ENCODE measurements around the gene DNAJB8. TPM values are rescaled to one million over a fixed set of nuclear protein-coding genes. Genes with fewer than 3 reads are reported as not detected.

Gene DNAJB8
- total RNA-seq, 2 experiments from 2014 or later: not detected

DNA sequence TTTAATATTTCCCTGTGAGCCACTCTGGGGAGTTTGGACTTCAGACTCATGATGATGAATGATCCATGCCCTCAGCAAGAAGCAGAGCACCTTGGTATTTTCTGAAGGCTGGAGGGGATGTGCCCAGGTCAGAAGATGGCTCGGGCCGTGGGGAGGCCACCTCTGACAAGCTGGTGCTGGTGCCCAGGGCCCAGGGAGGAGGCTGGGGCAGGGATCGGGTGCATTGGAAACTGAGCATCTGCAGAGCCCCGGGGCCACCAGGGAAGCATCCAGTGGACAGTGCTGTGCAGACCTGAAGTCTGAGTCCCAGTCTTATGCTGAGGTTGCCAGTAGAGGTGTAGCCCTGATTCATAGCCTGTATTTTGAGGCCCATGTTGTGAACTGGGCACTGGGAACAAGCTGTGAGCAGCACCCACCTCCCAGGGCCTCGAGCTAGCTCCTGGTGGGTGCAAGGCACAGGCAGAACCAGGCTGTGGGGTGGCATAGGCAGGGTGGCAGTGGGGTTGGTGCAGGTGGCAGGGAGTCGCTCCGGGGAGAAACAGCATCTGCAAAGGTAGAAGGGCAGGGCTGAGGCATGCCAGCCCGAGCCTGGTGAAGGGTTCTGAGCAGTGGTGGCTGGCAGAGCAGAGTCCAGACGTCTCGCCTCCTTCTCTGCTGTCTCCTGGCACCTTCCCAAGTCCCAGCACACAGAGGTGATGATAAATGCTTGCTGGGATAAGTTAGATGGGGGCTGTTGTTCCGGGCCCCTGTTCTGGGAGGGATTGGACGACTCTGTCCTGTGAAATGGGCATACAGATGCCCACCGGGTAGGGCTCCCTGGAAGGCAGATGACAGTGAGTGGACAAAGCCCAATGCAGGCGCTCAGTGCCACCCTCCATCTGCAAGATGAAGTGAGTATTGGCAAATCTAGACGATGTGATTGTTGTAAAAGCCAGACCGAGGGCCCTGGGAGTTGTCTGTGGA lies 10.6 kb downstream of the DNAJB8 start:
- POLR2A ChIA-PET: no interaction called here
- CTCF ChIA-PET: interaction anchor here (0.6 kb wide), 1 partner anchor 589 kb away, joined by 3 read pairs; no protein-coding TSS in a partner anchor

DNA sequence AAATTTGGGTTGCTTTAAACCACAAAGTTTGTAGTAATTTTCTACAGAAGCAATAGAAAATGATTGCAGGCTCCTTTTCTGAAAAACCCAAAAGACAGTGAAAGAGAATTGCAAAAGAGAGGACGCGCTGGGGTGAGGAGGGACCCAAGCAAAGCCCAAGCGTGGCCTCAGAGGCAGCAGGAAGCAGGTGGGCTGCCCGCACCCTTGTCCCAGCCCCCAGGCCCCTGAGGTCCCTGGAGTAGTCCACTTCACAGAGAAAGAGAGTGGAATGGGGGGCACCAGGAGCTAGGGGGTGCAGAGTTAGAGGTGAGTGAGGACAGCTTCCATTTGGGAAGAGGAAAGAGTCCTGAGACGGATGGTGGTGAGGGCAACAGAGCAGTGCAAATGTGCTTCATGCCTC lies 11.6 kb downstream of the DNAJB8 start:
- ChIA-PET CTCF (interaction anchor here (0.6 kb wide), 1 partner anchor 590 kb away, joined by 3 read pairs; no protein-coding TSS in a partner anchor), POLR2A (no interaction called here)

DNA sequence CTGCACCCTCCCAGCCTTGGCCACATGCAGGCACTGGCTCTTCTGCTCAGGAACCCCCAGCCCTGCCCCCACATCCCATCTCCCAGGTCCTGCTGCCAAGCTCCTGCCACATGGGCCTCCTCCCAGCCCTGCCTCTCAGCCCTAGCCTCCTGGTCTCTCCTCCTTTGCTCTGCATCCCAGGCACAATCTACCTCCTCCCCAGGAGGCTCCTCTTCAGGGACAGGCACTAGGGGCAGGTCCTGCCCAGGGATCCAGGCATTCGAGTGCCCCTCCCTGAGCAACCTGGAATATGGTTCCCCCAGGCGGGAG lies 12.4 kb downstream of the DNAJB8 start:
- POLR2A ChIA-PET: no interaction called here
- CTCF ChIA-PET: no interaction called here

DNA sequence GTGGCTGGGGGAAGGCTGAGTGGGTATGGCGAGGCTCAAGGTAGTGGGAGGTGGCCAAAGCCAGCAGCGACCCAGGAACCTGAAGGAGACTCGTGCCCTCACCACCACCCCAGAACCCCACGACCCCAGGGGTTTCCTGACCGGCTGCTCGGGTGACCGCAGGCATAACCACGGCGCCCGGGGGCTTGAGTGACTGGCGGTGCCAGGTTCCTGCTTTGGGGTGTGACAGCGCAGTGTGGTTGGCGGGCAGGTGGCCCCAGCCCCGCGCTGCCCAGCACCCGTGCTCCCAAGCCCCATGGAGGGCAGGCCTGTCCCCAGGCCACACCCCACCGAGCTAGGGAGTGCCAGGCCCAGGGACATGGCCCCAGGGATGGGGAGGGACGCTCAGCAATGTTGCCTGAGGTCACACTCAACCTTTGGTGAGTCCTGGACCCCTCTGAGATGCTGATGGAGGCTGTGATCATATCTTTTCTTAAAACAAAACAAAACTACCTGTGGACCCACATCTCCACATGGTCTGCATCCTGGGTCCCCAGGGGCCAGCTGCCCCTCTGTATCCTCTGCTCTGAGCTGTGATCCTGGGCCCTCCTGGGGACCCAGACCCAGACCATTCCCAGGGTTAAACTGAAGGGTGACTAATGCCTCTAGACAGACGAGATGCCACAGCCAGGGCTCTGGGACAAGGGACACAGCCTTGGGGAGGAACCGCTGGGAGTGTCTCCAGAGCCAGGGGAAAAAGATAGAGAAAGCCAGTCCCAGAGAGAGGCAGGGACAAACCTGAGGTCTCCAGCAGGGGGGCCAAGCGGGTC lies 13.0 kb downstream of the DNAJB8 start:
- POLR2A ChIA-PET: no interaction called here
- CTCF ChIA-PET: no interaction called here

DNA sequence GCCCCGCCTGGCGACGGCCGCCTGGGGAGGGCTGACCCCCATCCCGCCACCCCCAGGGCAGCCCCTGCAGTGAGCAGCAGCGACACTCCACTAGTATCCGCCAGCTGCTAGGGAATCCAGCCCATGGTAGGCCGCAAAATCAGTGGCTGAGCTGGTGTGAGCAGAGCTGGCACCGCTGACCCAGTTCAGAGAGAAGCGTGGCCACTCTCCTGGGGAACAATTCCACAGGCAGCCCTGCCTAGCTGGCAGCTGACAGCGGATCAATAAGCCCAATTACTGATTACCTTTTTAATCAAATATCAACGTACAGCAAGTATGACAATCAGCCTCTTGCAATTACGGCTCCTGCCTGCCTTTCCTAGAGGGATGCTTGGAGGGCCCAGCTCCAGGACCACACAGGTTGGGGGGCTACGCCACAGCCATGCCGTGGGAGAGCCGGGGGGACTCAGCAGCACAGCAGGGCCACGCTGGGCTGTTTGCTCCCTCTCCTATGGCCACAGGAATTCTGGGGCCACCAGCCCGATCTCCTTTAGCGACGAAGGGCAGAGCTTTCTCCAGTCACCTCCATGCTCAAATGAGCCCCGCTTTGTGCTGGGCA lies 13.9 kb downstream of the DNAJB8 start:
- POLR2A ChIA-PET: no interaction called here
- CTCF ChIA-PET: no interaction called here

DNA sequence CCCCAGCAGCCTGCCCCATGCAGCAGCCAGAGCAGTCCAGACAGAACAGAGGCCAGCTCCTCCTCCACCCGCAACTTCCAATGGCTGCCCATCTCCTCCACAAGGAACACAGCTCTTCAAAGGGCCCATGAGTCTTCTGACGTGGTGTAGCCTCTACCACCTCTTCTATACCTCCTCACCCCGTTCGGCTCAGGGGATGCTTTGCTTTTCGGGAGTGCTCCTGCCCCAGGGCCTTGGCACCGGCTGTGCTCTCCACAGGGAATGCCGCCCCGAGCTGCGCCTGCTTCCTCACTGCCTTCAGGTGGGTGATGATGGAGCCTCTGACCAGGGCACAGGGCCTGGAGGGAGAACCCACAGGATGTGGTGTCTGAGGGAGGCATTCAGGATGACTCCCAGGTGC lies 14.6 kb downstream of the DNAJB8 start:
- CTCF ChIA-PET: no interaction called here
- POLR2A ChIA-PET: no interaction called here

DNA sequence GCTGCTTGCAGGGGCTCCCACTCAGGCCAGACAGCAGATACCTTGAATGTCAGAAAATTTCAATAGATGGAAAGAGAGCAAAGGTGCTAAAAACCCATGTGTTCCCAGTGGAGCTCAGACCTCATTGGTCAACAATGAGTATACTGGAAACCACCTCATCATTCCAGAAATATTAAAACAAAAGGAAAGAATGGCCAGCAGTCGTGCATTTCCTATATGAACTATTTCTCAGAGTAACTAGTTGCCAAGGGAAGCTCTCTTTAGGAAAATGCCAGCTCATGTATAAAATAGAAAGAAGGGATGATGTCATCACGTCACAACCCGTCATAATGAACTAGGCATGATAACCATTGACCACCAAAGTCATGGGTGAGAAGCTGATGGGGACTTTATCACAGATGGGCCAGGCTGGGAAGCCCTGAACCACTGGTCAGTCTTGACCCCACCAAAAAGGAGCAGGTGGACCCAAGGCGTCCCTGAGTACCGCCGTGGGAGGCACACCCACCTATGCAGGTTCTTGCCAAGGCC lies 17.5 kb downstream of the DNAJB8 start:
- CTCF ChIA-PET: interaction anchor here (0.6 to 1.1 kb wide), 3 partner anchors 23 to 168 kb away, joined by 3 to 4 read pairs (median 3); no protein-coding TSS in a partner anchor
- POLR2A ChIA-PET: no interaction called here

DNA sequence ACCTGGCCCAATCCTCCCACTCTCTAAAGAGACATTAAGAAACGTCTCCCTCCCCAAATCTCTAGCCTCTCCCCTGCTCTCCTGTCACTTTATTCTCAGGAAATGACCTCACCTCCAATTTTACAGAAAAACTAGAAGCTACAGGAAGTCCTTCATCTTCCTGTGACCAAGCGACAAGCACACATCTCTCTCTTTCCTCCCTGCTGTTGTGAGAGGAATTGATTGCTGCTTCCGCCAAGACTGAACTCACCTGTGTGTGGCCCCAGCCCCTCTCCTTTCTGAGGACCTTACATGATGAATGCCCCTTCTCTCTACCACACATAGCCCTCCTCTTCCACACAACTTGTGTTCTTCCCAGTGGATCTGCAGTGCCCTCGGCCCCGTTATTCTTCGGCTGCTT lies 18.2 kb downstream of the DNAJB8 start:
- POLR2A ChIA-PET: no interaction called here
- CTCF ChIA-PET: interaction anchor here (0.7 to 1.1 kb wide), 4 partner anchors 42 to 169 kb away, joined by 3 to 4 read pairs (median 3); no protein-coding TSS in a partner anchor

DNA sequence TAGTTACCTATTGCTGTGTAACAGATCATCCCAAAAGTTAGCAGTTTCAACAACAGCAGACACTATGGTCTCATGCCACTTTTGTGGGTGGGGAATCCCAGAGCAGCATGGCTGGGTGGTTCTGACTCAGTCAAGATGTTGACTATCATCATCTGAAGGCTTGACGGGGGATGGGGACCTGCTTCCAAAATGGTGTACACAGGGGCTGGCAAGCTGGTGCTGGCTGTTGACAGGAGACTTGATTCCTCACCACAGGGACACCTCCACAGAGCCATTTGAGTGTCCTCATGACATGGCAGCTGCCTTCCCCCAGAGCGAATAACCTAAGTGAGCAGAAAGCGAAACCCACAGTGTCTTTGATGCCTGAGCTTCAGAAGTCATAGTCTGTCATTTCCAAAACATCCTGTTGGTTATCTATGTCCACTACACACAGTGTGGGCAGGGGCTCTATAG lies 19.1 kb downstream of the DNAJB8 start:
- ChIA-PET POLR2A (no interaction called here), CTCF (interaction anchor here (0.9 to 1.2 kb wide), 2 partner anchors 38 to 43 kb away, joined by 3 read pairs; no protein-coding TSS in a partner anchor)

DNA sequence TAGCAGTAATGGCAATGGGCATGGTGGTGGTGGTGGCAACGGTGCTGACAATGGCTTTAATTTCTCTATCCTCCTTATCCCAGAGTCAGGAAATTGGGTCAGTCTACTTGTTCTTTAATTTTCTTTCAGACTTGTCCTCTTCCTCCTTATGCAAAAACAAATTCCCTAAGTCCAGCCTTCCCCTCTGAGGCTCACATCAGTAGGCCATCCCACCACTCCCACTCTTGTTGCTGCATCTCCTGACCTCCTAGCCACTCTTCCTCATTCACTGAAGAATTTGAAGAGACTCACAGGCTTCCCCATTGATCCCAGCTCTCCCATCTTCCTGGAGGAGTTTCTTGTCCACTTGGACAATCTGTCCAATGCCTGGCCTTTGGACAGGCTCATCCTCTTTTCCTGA lies 19.9 kb downstream of the DNAJB8 start:
- ChIA-PET POLR2A (no interaction called here), CTCF (interaction anchor here (1.2 kb wide), 1 partner anchor 39 kb away, joined by 3 read pairs; no protein-coding TSS in a partner anchor)

DNA sequence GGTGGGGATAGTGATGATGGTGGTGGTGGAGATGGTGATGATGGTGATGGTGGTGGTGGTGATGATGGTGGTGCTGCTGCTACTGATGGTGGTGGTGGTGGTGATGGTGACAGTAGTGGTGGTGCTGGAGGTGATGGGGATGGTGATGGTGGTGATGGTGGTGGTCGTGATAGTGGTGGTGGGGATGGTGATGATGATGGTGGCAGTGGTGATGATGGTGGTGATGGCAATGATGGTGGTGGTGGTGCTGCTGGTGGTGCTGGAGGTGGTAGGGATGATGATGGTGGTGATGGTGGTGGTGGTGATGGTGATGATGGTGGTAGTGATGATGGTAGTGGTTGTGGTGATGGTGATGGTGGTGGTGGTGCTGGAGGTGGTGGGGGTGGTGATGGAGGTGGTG lies 21.3 kb downstream of the DNAJB8 start:
- ChIA-PET CTCF (no interaction called here), POLR2A (no interaction called here)

DNA sequence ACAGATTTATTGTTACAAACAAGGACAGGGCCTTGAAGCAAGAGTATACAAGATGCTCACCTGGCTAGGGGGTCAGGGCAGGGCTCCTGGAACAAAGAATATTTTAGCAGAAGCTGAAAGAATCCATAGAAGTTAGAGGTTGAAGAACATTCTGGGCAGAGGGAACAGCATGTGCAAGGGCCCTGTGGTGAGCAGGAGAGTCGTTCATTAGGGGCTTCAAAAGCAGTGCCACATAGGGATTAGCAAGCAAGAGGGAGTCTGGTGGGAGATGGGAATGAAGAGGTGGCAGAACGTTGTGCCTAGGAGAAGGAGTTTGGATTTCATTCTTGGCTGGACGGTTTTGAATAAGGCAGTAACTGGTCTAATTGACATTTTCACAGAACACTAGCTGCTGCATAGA lies 22.9 kb downstream of the DNAJB8 start:
- POLR2A ChIA-PET: no interaction called here
- CTCF ChIA-PET: no interaction called here

DNA sequence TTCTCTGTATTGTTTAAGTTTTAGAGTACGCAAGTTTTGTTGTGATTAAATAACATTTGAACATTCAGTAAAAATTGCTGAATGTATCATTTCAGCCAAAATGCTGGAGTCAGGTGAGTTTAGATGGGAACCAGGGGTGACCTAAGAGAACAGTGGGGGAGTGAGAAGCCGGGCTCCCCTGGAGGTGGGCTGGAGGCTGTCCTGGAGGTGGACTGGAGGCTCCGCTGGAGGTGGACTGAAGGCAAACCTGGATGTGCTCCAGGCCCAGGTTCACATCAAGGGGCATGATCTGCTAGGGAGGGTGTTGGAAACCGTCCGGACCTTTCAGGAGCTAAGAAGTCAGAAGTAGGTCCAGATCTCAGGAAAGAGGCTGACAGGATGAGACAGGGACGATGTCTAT lies 23.7 kb downstream of the DNAJB8 start:
- CTCF ChIA-PET: no interaction called here

DNA sequence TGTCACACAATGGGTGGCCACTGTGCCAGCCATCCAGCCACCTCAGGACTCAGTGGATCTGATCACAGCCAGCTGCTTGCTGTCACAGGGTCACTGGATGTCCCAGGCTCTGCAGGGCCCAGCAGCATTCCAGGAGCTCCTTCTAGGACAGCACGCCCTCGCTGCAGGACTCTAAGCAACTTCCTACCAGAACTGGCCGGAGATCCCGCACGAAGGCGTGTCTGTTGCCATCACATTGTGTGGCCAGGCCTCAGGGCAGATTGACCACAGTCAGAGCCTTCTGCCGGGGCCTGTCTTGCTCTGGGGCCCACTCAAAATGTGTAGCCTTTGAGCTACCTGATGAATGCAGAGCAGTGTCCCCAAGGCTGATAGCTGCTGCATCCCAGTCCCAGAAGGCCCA lies 24.6 kb downstream of the DNAJB8 start:
- CTCF ChIA-PET: no interaction called here
- POLR2A ChIA-PET: no interaction called here

More for the DNA sequence above, 23.7 kb downstream of the DNAJB8 start:
- POLR2A ChIA-PET: no interaction called here

DNA sequence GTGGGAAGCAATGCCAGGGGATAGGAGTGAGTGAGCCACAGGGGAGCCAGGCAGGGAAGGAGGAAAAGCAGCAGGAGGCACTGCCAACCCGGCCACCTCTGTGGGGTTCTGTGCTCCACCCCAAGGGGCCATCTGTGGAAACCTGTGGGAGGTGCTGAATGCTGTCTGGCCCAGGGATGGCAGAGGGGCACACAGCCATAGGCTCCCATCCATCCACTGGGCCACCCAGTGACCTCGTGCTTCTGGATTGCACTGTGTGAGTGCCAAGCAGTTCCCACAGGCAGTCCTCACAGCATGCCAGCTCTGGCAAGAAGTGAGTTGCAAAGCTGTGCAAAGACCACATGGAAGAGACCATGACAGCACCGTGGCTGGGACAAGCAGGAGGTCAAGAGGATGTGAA lies 27.5 kb downstream of the DNAJB8 start:
- ChIA-PET CTCF (interaction anchor here (1.4 kb wide), 2 partner anchors 12 to 169 kb away, joined by 4 read pairs; no protein-coding TSS in a partner anchor), POLR2A (no interaction called here)

DNA sequence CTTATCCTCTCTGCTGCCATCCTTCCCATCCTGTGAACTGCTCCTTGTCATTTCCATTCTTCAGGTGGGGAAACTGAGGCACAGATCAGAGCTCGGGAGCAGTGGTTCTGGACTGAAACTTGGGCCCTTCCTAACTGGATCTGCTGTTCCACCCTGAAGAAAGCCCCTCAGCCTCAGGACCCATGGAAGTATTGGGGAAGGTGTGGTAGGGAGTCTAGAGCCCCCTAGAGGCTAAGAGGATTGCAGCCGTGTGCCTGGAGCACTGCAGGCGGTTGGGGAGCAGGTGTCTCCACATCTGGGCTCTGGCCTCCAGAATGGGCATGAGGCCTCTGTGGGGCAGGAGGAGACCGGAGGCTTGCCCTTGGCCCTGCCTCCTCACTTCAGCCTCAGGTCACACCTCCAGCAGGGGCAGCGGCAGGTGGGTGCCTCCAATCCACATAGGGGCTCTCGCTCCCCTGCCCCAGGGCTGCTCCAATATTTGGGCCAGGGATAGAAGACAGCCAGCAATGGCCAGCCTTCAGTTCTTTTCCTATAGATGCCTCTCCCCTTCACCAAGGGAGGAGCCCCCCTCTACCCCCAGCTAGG lies 28.1 kb downstream of the DNAJB8 start:
- ChIA-PET CTCF (interaction anchor here (0.8 to 1.4 kb wide), 3 partner anchors 11 to 170 kb away, joined by 3 to 4 read pairs (median 4); no protein-coding TSS in a partner anchor), POLR2A (no interaction called here)

DNA sequence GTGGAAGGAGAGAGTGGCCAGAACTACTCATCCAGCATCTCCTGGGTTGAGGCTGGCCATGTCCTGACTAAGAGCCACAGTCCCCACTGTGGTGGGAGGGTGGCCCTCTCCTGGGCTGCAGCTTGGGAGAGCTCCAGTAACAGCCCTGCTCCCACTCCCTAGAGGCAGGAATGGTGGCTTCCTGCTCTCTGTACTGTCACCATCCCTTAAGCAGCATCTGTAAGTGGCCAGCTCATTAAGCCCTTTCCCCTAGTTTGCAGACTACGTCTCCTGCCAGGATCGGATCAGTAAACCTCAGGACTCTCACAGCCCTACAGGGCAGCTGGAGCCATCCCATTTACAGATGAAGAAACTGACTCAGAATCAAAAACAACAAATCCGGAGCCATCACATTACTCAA lies 30.5 kb downstream of the DNAJB8 start:
- POLR2A ChIA-PET: no interaction called here
- CTCF ChIA-PET: no interaction called here

DNA sequence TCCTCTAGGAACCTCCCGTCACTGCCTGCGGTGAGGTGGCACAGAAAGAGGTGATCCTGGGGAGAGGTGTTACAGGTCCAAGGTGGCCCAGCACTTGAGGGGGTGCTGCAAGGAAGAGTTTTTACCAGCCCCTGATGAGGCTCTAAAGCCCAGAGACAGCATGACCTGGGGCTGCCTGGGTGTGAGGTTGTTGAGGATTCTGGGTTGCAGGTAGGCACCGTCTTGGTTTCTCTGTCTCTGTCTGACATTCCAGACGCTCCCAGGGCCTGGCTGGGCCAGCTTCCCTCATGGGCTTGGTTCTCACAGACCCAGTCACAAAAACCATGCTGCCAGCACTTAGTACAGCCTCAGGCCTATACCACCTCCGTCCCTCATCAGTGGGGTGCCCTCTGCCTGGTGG lies 31.1 kb downstream of the DNAJB8 start:
- ChIA-PET POLR2A (no interaction called here), CTCF (no interaction called here)

DNA sequence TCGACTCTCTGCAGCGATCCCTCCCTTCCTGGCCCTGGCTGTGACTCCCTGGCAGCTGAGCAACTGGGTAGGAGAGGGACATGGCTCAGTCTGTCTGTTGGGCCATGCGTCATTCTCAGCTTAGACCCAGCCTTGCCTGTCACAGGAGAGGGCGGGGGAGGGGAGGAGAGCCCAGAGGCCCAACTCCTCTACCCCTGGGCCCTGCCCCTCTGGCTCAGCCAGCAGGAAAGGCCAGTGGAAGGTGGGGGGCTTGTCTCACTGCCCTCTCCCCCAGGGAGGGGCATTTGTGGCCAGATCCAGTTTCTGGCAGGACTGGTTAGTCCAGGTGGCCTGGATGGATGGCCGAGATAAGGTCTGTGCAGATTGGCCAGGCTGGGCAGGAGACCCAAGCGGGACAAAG lies 31.6 kb downstream of the DNAJB8 start:
- ChIA-PET POLR2A (no interaction called here), CTCF (no interaction called here)

DNA sequence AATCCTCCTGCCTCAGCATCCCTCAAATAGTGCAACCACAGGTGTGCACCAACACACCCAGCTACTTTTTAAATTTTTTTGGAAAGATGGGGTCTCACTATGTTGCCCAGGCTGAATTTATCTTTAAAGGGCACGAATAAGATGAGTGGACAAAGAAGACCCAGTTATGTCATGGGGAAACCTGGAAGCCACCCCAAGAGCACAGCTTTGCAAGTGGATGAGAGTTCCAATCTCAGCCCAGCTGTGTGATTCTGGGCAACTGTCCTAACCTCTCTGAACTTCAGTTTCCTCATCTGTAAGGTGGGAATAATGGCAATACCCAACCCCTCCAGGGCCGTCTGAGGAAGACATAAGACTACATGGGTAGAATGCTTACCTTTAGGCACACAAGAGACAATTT lies 32.2 kb downstream of the DNAJB8 start:
- CTCF ChIA-PET: no interaction called here

More for the DNA sequence above, 32.2 kb downstream of the DNAJB8 start:
- POLR2A ChIA-PET: no interaction called here

Measured in activated CD8-positive, alpha-beta memory T cell treated with anti-CD3 and anti-CD28 coated beads for 36 hours (primary cell).